GM13977 (cell line): Measurements from ENCODE around the gene LRIG3.

ENCODE experiments used
- DNase-seq: peaks from one replicate; pipeline ENCODE4 v3.0.0; 2012; ENCODE audit warnings: low spot score
- in situ Hi-C: fragments of 300-500 bp; cut with MboI; formaldehyde crosslinking; loops from one replicate; pipeline ENCODE4 v1.12.0; 2022; ENCODE audit warnings: low sequenced_read_pairs, low pct_unique_long_range_greater_than_20kb, mixed read lengths, inconsistent platforms; ENCODE audit not compliant: unreplicated experiment
- TF ChIP-seq, protein P1 (sequence below): IDR thresholded peaks from 2 replicates; pipeline ENCODE4 v1.5.1; 2012; ENCODE audit warnings: mild to moderate bottlenecking, control low read depth; ENCODE audit not compliant: insufficient read depth; ENCODE audit errors: extremely low read depth, missing control alignments

Gene LRIG3, protein sequence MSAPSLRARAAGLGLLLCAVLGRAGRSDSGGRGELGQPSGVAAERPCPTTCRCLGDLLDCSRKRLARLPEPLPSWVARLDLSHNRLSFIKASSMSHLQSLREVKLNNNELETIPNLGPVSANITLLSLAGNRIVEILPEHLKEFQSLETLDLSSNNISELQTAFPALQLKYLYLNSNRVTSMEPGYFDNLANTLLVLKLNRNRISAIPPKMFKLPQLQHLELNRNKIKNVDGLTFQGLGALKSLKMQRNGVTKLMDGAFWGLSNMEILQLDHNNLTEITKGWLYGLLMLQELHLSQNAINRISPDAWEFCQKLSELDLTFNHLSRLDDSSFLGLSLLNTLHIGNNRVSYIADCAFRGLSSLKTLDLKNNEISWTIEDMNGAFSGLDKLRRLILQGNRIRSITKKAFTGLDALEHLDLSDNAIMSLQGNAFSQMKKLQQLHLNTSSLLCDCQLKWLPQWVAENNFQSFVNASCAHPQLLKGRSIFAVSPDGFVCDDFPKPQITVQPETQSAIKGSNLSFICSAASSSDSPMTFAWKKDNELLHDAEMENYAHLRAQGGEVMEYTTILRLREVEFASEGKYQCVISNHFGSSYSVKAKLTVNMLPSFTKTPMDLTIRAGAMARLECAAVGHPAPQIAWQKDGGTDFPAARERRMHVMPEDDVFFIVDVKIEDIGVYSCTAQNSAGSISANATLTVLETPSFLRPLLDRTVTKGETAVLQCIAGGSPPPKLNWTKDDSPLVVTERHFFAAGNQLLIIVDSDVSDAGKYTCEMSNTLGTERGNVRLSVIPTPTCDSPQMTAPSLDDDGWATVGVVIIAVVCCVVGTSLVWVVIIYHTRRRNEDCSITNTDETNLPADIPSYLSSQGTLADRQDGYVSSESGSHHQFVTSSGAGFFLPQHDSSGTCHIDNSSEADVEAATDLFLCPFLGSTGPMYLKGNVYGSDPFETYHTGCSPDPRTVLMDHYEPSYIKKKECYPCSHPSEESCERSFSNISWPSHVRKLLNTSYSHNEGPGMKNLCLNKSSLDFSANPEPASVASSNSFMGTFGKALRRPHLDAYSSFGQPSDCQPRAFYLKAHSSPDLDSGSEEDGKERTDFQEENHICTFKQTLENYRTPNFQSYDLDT

GRCh38 chr12:58920102-58920960 lies at the start of gene LRIG3:
LRIG3 (minus strand) TSS chr12:58920504; CDS start chr12:58920235, 269 bp downstream.
- in situ Hi-C loops = no loop called here
- peak; percentile 86 for DNase-seq
- TF ChIP-seq, protein P1, sequence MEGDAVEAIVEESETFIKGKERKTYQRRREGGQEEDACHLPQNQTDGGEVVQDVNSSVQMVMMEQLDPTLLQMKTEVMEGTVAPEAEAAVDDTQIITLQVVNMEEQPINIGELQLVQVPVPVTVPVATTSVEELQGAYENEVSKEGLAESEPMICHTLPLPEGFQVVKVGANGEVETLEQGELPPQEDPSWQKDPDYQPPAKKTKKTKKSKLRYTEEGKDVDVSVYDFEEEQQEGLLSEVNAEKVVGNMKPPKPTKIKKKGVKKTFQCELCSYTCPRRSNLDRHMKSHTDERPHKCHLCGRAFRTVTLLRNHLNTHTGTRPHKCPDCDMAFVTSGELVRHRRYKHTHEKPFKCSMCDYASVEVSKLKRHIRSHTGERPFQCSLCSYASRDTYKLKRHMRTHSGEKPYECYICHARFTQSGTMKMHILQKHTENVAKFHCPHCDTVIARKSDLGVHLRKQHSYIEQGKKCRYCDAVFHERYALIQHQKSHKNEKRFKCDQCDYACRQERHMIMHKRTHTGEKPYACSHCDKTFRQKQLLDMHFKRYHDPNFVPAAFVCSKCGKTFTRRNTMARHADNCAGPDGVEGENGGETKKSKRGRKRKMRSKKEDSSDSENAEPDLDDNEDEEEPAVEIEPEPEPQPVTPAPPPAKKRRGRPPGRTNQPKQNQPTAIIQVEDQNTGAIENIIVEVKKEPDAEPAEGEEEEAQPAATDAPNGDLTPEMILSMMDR = peak; percentile 15

GRCh38 chr12:58969237-58969636 lies 48.9 kb upstream of the LRIG3 start:
- DNase-seq = no peak
- TF ChIP-seq, protein P1 = no peak
- in situ Hi-C loops = no loop called here

- in situ Hi-C loops = no loop called here
- DNase-seq = no peak
- TF ChIP-seq, protein P1 = no peak
Measured at GRCh38 chr12:58967561-58967960, 47.3 kb upstream of the LRIG3 start.

- in situ Hi-C loops = no loop called here
- no peak for DNase-seq
- TF ChIP-seq, protein P1 = no peak
Measured at GRCh38 chr12:58966939-58967338, 46.6 kb upstream of the LRIG3 start.

DNA sequence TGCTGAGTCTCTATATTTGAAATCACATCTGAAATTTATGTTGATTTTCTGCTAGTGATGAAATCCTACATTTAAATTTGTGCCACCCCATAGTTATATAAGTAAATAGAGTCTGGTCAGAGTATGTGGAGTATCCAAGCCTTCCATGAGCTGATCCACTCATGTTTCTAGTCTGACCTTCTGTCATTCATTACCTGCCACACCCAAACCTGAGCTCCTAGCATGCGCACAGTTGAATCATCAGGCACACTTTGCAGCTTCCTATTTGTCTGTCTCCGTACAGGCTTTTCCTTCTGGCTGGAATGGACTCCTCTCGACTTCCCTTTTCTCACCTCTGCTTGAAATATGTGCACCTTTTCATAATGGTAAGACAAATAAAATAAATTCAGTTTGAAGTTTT lies 45.3 kb upstream of the LRIG3 start:
- DNase-seq = no peak
- in situ Hi-C loops = no loop called here
- TF ChIP-seq, protein P1 = no peak
